Neuronal stem cell (in vitro differentiated cells): ENCODE data around the gene MAN2A1.
"Not testable (repeated sequence)": the region's sequence is repeated elsewhere in the genome, so short reads cannot be mapped to it uniquely, and the experiment has no call there.

Experiments
- DNase-seq: peaks from one replicate; pipeline ENCODE4 v3.0.0-alpha.2; 2013; ENCODE audit warnings: low spot score
- H2AFZ ChIP-seq: one replicate; pipeline ENCODE4 v1.6.1; 2013; ENCODE audit warnings: mild to moderate bottlenecking, low read length, inconsistent platforms
- H2AK5ac ChIP-seq: 2 replicates; pipeline ENCODE4 v1.6.1; 2013; ENCODE audit warnings: low read depth, mild to moderate bottlenecking, inconsistent platforms, low read length, moderate library complexity, mixed read lengths
- H2BK120ac ChIP-seq: 2 replicates; pipeline ENCODE4 v1.6.1; 2013; ENCODE audit warnings: low read depth, mild to moderate bottlenecking, inconsistent platforms, low read length, moderate library complexity, mixed read lengths
- H2BK12ac ChIP-seq: one replicate; pipeline ENCODE4 v1.6.1; 2013; ENCODE audit warnings: low read length, inconsistent platforms
- H2BK15ac ChIP-seq: 2 replicates; pipeline ENCODE4 v1.6.1; 2013; ENCODE audit warnings: mild to moderate bottlenecking, low read length, inconsistent platforms, mixed read lengths
- H2BK5ac ChIP-seq: one replicate; pipeline ENCODE4 v1.6.1; 2013; ENCODE audit warnings: inconsistent platforms, mild to moderate bottlenecking, low read length, moderate library complexity
- H3K14ac ChIP-seq: one replicate; pipeline ENCODE4 v1.6.1; 2013; ENCODE audit warnings: low read length, inconsistent platforms
- H3K18ac ChIP-seq: 2 replicates; pipeline ENCODE4 v1.6.1; 2013; ENCODE audit warnings: low read length, inconsistent platforms
- H3K23ac ChIP-seq: 2 replicates; pipeline ENCODE4 v1.6.1; 2013; ENCODE audit warnings: low read depth, mild to moderate bottlenecking, mixed read lengths, low read length, inconsistent platforms; ENCODE audit not compliant: poor library complexity
- H3K27ac ChIP-seq: replicated peaks from 3 replicates; pipeline ENCODE4 v1.5.1; 2013; ENCODE audit warnings: low read length, inconsistent platforms
- H3K27me3 ChIP-seq, 3 experiments: 2 replicates each; pipeline ENCODE4 v1.6.1; 2013; ENCODE audit warnings: low read length in 3 of 3, mild to moderate bottlenecking in 2 of 3, inconsistent platforms in 1 of 3, low read depth in 1 of 3, mixed read lengths in 1 of 3, moderate library complexity in 1 of 3; ENCODE audit not compliant: control insufficient read depth in 3 of 3, insufficient read depth in 3 of 3
- H3K36me3 ChIP-seq, 2 donors: replicated peaks in 1 of 2; 2 replicates each; pipeline ENCODE4 v1.6.1; 2013; ENCODE audit warnings: low read length in 2 of 2; ENCODE audit not compliant: control insufficient read depth in 2 of 2, insufficient read depth in 2 of 2
- H3K4ac ChIP-seq: 2 replicates; pipeline ENCODE4 v1.6.1; 2013; ENCODE audit warnings: inconsistent platforms, mild to moderate bottlenecking, low read length, moderate library complexity
- H3K4me1 ChIP-seq, 2 donors: 1 replicate in 1 of 2; 2 replicates in 1 of 2; pipeline ENCODE4 v1.6.1; 2013; ENCODE audit warnings: low read length in 2 of 2, low read depth in 1 of 2; ENCODE audit not compliant: control insufficient read depth in 2 of 2, insufficient read depth in 1 of 2
- H3K4me2 ChIP-seq: one replicate; pipeline ENCODE4 v1.6.1; 2013; ENCODE audit warnings: mild to moderate bottlenecking, low read length, inconsistent platforms; ENCODE audit not compliant: insufficient read depth, poor library complexity, severe bottlenecking
- H3K4me3 ChIP-seq, 2 donors: 2 replicates each; pipeline ENCODE4 v1.5.1; 2013; ENCODE audit warnings: low read length in 2 of 2, mild to moderate bottlenecking in 2 of 2, inconsistent platforms in 1 of 2, moderate library complexity in 1 of 2
- H3K79me1 ChIP-seq: one replicate; pipeline ENCODE4 v1.6.1; 2013; ENCODE audit warnings: low read depth, mild to moderate bottlenecking, inconsistent platforms, low read length, moderate library complexity
- H3K9ac ChIP-seq: one replicate; pipeline ENCODE4 v1.6.1; 2013; ENCODE audit warnings: mild to moderate bottlenecking, low read depth, low read length, inconsistent platforms; ENCODE audit not compliant: poor library complexity
- H3K9me3 ChIP-seq, 2 donors: replicated peaks in 1 of 2; 2 replicates each; pipeline versions ENCODE3 to v1.6.1; 2013; ENCODE audit warnings: low read length in 2 of 2, mild to moderate bottlenecking in 2 of 2, inconsistent platforms in 1 of 2, low read depth in 1 of 2, mixed read lengths in 1 of 2, moderate library complexity in 1 of 2; ENCODE audit not compliant: control insufficient read depth in 2 of 2, insufficient read depth in 1 of 2
- H4K8ac ChIP-seq: one replicate; pipeline ENCODE4 v1.6.1; 2013; ENCODE audit warnings: low read depth, mild to moderate bottlenecking, inconsistent platforms, low read length, moderate library complexity
- H4K91ac ChIP-seq: one replicate; pipeline ENCODE4 v1.6.1; 2013; ENCODE audit warnings: low read length, low read depth, mild to moderate bottlenecking, inconsistent platforms; ENCODE audit not compliant: poor library complexity
- WGBS, 2 donors: extraction: QIAGEN DNeasy Blood & Tissue Kit; methylation state at CpG; one replicate each; pipeline ENCODE4 v1.1.7; 2013; ENCODE audit warnings: missing lambda C conversion rate in 2 of 2, mixed read lengths in 1 of 2; ENCODE audit not compliant: insufficient read length in 2 of 2, insufficient replicate concordance in 1 of 2; ENCODE audit errors: extremely low coverage in 2 of 2; 5-methylcytosine and 5-hydroxymethylcytosine counted together

The MAN2A1 gene

GRCh38 chr5:109826426-109826825 is 136.7 kb downstream of the MAN2A1 start:
- H3K4me1 ChIP-seq, result no peaks in the 10 kb centered on the region
- H4K8ac ChIP-seq, result no peak overlapping the region
- no peak overlapping the region for H2BK12ac ChIP-seq
- H3K9ac ChIP-seq, result no peak overlapping the region
- no peak overlapping the region for H3K23ac ChIP-seq
- H3K79me1 ChIP-seq, result no peaks in the 10 kb centered on the region
- H3K4me3 ChIP-seq, result no peak overlapping the region
- no peak overlapping the region for H2BK120ac ChIP-seq
- no peak overlapping the region for H2BK5ac ChIP-seq
- no peak overlapping the region for H3K18ac ChIP-seq
- H2AK5ac ChIP-seq, result no peak overlapping the region
- H3K4ac ChIP-seq, result no peak overlapping the region
- peaks cover 5 to 93% of the 10 kb centered on the region in 2 donors for H3K36me3 ChIP-seq
- no peak overlapping the region for H3K27ac ChIP-seq
- no peak overlapping the region for H3K14ac ChIP-seq
- no peak for DNase-seq
- H3K4me2 ChIP-seq, result no peak overlapping the region
- H4K91ac ChIP-seq, result no peak overlapping the region
- no CpG with 5 or more reads among the region's 6 CpGs for WGBS, 2 donors
- no peak overlapping the region for H2BK15ac ChIP-seq
- no peaks in the 10 kb centered on the region for H3K27me3 ChIP-seq
- peaks cover 0 to 2% of the 10 kb centered on the region in 2 donors for H3K9me3 ChIP-seq
- no peak overlapping the region for H2AFZ ChIP-seq

- H4K91ac ChIP-seq, result no peak overlapping the region
- no peak overlapping the region for H2BK15ac ChIP-seq
- no peak overlapping the region for H2AK5ac ChIP-seq
- H3K79me1 ChIP-seq, result no peaks in the 10 kb centered on the region
- H3K18ac ChIP-seq, result no peak overlapping the region
- no peak overlapping the region for H3K27ac ChIP-seq
- H3K9me3 ChIP-seq, result peaks cover 0 to 10% of the 10 kb centered on the region in 2 donors
- no peaks in the 10 kb centered on the region for H3K4me1 ChIP-seq
- H3K36me3 ChIP-seq, result peaks cover 9 to 76% of the 10 kb centered on the region in 2 donors
- no peak overlapping the region for H2BK5ac ChIP-seq
- no peak overlapping the region for H3K4ac ChIP-seq
- no peak overlapping the region for H2BK120ac ChIP-seq
- no peak overlapping the region for H3K23ac ChIP-seq
- H3K4me2 ChIP-seq, result no peak overlapping the region
- H3K4me3 ChIP-seq, result no peak overlapping the region
- no peak overlapping the region for H3K9ac ChIP-seq
- H2BK12ac ChIP-seq, result no peak overlapping the region
- no peak overlapping the region for H4K8ac ChIP-seq
- DNase-seq, result no peak
- no peaks in the 10 kb centered on the region for H3K27me3 ChIP-seq
- no peak overlapping the region for H2AFZ ChIP-seq
- H3K14ac ChIP-seq, result no peak overlapping the region
These were observed 139.6 kb downstream of the MAN2A1 start for GRCh38 chr5:109829331-109829730.

- Histone ChIP-seq H4K8ac (no peak overlapping the region), H3K4me1 (no peaks in the 10 kb centered on the region), H2BK12ac (no peak overlapping the region), H3K4me2 (no peak overlapping the region), H3K23ac (no peak overlapping the region), H3K9ac (no peak overlapping the region), H3K4ac (no peak overlapping the region), H3K4me3 (no peak overlapping the region), H3K14ac (no peak overlapping the region), H2AFZ (no peak overlapping the region), H2BK5ac (no peak overlapping the region), H2AK5ac (no peak overlapping the region), H3K18ac (no peak overlapping the region), H3K27ac (no peak overlapping the region), H4K91ac (no peak overlapping the region), H3K79me1 (no peaks in the 10 kb centered on the region), H2BK120ac (no peak overlapping the region), H3K9me3 (peaks cover 0 to 14% of the 10 kb centered on the region in 2 donors), H3K36me3 (peaks cover 9 to 71% of the 10 kb centered on the region in 2 donors), H3K27me3 (no peaks in the 10 kb centered on the region), H2BK15ac (no peak overlapping the region)
- DNase-seq, result no peak
- WGBS, 2 donors, result no CpG with 5 or more reads among the region's 1 CpG
These were observed 141.3 kb downstream of the MAN2A1 start for GRCh38 chr5:109830955-109831502.

GRCh38 chr5:109832207-109833188 is 142.8 kb downstream of the MAN2A1 start:
- not testable (repeated sequence) for H3K9ac ChIP-seq, H4K8ac ChIP-seq, H3K27me3 ChIP-seq, H3K18ac ChIP-seq, H3K4me1 ChIP-seq, H3K4me3 ChIP-seq, H2BK120ac ChIP-seq, H3K27ac ChIP-seq, H3K14ac ChIP-seq, H2BK15ac ChIP-seq, H2AK5ac ChIP-seq, DNase-seq, H3K4ac ChIP-seq, H2BK5ac ChIP-seq, H3K23ac ChIP-seq, H4K91ac ChIP-seq, H2BK12ac ChIP-seq, H3K4me2 ChIP-seq, H2AFZ ChIP-seq, H3K79me1 ChIP-seq
- Histone ChIP-seq H3K9me3 (peaks cover 0 to 14% of the 10 kb centered on the region in 2 donors), H3K36me3 (peaks cover 7 to 66% of the 10 kb centered on the region in 2 donors)
- no CpG with 5 or more reads among the region's 42 CpGs for WGBS, 2 donors
